Type B pancreatic cell (in vitro differentiated cells): ENCODE measurements around the gene PDAP1. TPM values are rescaled to one million over a fixed set of nuclear protein-coding genes. Genes with fewer than 3 reads are reported as not detected.
A peak's percentile ranks its signal among the peaks of the same experiment; 100 is the strongest.

Experiments
- DNase-seq: peaks from one replicate; pipeline ENCODE4 v3.0.0; 2021; ENCODE audit warnings: mixed read lengths; ENCODE audit not compliant: unreplicated experiment; ENCODE audit errors: extremely low spot score
- H3K27ac Mint-ChIP-seq: 2 replicates; pipeline ENCODE4 v1.8.0; 2021; ENCODE audit warnings: mild to moderate bottlenecking, mixed read lengths
- H3K27me3 Mint-ChIP-seq: 2 replicates; pipeline ENCODE4 v1.8.0; 2021; ENCODE audit warnings: mixed read lengths
- H3K36me3 Mint-ChIP-seq: 2 replicates; pipeline ENCODE4 v1.8.0; 2021; ENCODE audit warnings: mixed read lengths
- H3K4me1 Mint-ChIP-seq: one replicate; pipeline ENCODE4 v1.8.0; 2021; ENCODE audit warnings: mixed read lengths; ENCODE audit not compliant: unreplicated experiment
- H3K4me3 Mint-ChIP-seq: 2 replicates; pipeline ENCODE4 v1.8.0; 2021; ENCODE audit warnings: mild to moderate bottlenecking, mixed read lengths
- H3K9me3 Mint-ChIP-seq: 2 replicates; pipeline ENCODE4 v1.8.0; 2021; ENCODE audit warnings: mixed read lengths
- total RNA-seq: library from RNA; stranded (reverse); gene quantifications from 2 replicates; pipeline ENCODE4 v1.2.1, GENCODE V29; 2021; ENCODE audit warnings: low replicate concordance
- TF ChIP-seq, protein P1 (sequence below): fragments of 200-600 bp; sonication (generic); conservative IDR thresholded peaks from 2 replicates; pipeline ENCODE4 v1.5.0; 2021; ENCODE audit warnings: antibody characterized with exemption, mild to moderate bottlenecking

The PDAP1 gene
- total RNA-seq, 1 donor from 2014 or later: 112 TPM

DNA sequence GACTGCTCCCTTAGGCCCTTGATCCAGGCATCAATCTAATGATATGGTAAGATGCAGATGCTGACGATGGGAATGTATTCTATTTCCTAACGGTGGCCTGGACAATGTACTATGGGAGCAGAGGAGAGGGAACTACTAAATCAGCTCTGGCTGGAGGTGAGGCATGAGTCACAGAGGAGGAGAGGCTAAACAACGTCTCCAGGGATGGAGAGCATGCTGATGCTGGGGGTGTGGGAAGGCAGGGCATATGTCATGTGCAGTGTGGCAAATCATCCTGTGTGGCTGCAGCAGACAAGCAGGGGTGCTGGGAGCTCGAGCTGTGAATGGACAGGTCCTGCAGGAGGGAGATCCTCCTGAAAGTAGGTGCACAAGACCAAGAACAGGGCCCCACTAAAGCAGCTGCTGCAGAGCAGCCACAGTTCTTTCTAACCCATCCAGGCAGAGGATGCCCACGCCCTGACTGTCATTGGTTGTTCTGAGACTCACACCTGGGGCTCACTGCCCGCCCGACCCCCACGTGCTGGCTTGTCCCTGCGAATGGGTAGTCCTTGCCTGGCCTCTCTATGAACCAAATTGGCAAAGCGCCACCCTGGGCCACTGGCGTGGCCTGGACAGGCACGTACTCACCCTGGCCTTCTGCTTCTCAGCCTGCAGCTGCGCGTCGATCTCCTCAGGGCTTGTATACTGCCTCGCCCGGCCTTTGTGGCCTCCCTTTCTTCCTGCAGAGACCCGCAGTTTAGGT, 4.0 kb downstream of the PDAP1 start:
- Mint-ChIP-seq H3K4me1 (peaks cover 8% of the 10 kb centered on the region), H3K27me3 (no peaks in the 10 kb centered on the region), H3K36me3 (peaks cover 21% of the 10 kb centered on the region), H3K27ac (peak overlapping the region; percentile 22), H3K4me3 (no peak overlapping the region), H3K9me3 (no peaks in the 10 kb centered on the region)
- DNase-seq: no peak
- TF ChIP-seq, protein P1, sequence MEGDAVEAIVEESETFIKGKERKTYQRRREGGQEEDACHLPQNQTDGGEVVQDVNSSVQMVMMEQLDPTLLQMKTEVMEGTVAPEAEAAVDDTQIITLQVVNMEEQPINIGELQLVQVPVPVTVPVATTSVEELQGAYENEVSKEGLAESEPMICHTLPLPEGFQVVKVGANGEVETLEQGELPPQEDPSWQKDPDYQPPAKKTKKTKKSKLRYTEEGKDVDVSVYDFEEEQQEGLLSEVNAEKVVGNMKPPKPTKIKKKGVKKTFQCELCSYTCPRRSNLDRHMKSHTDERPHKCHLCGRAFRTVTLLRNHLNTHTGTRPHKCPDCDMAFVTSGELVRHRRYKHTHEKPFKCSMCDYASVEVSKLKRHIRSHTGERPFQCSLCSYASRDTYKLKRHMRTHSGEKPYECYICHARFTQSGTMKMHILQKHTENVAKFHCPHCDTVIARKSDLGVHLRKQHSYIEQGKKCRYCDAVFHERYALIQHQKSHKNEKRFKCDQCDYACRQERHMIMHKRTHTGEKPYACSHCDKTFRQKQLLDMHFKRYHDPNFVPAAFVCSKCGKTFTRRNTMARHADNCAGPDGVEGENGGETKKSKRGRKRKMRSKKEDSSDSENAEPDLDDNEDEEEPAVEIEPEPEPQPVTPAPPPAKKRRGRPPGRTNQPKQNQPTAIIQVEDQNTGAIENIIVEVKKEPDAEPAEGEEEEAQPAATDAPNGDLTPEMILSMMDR: no peak

DNA sequence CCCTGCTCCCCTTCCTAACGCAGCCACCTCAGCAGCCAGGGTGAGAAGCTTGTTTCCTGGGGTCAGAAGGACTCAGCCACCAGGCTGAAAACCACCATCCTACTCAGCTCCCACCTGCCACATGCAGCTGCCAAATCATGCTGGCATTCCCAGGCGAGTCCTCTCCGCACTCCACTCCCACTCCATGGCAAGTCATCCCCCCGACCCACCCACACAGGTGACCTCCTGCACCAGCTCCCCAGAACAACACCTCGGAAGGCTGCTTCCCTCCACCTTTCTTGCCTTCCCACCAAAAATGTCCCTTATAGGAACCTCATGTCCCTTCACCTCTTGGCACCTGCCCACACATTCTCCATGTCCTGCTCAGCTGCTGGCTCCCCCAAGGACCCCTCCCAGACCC, 4.6 kb downstream of the PDAP1 start:
- TF ChIP-seq, protein P1: no peak
- H3K4me3 Mint-ChIP-seq: no peak overlapping the region

DNA sequence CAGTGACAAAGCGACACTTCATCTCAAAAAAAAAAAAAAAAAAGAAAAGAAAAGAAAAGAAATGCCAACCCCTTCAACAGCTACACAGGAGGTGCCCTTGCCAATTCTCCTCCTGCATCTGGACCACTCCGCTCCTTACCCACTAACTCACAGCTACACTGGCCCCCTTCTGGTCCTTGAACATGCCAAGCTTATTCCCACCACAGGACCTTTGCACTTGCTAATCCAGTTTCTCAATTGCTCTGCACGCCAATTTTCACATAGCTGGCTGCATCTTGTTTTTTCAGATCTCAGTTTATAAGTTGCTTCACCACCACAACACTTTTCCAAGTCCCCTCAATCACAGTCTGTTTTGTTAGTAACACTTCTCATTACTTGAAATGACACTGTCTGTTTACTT, 5.5 kb downstream of the PDAP1 start:
- no peak for DNase-seq
- Mint-ChIP-seq H3K4me3 (no peak overlapping the region), H3K36me3 (peaks cover 25% of the 10 kb centered on the region), H3K9me3 (no peaks in the 10 kb centered on the region), H3K4me1 (peaks cover 8% of the 10 kb centered on the region), H3K27ac (no peak overlapping the region), H3K27me3 (no peaks in the 10 kb centered on the region)
- TF ChIP-seq, protein P1: no peak

More for the DNA sequence above, 4.6 kb downstream of the PDAP1 start:
- H3K36me3 Mint-ChIP-seq: peaks cover 20% of the 10 kb centered on the region
- no peaks in the 10 kb centered on the region for H3K27me3 Mint-ChIP-seq
- no peaks in the 10 kb centered on the region for H3K9me3 Mint-ChIP-seq
- peak overlapping the region; percentile 22 for H3K27ac Mint-ChIP-seq
- DNase-seq: no peak
- H3K4me1 Mint-ChIP-seq: peaks cover 8% of the 10 kb centered on the region

DNA sequence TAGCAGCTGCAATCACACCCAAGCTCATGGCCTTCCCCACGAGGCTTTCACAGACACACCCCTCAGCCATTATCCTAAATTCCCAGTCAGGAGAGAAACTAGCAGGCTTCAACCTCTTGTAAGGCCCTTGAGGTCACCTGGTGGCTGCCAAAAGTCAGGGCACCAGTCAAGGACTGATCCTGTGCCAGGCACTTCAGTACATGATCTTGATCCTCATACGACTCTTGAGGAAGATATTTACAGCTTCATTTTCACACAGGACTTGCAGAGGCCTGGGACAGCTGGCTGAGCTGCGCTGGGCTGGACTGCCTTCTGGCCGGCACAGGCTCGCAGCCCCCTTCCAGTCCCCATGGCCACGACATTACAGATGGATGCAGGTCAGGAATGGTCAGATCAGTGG, 8.8 kb downstream of the PDAP1 start:
- no peaks in the 10 kb centered on the region for H3K9me3 Mint-ChIP-seq
- TF ChIP-seq, protein P1: no peak
- no peak overlapping the region for H3K27ac Mint-ChIP-seq
- H3K4me3 Mint-ChIP-seq: no peak overlapping the region
- H3K4me1 Mint-ChIP-seq: no peaks in the 10 kb centered on the region
- no peaks in the 10 kb centered on the region for H3K27me3 Mint-ChIP-seq
- DNase-seq: no peak
- H3K36me3 Mint-ChIP-seq: peaks cover 27% of the 10 kb centered on the region

DNA sequence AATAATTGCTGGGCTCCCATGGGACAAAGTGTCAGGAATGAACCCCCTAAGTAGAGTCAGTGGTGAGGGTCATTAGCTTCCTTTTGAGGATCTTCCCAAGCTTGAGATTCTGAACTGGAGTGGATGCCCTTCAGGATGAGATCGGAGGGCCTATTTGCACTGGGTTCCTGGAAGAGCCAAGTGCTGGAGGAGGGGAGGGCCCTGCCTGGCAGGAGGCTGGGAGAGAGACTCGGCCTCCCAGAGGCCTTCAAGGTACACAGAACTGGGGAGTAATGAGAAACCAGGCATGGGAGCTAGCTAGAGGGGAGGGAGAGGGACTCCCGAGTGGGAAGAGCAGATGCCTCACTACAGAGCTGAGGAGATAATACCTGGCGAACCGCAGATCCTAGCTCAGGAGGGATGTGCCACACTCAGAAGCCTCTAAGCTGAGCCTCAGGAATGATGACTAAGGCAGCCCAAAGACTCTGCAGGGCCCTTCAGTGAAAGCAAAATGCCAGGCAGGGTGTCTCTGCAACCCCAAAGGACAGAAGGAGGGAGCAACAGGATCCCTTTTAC, 9.4 kb downstream of the PDAP1 start:
- no peaks in the 10 kb centered on the region for H3K9me3 Mint-ChIP-seq
- peak overlapping the region; percentile 79 for H3K27ac Mint-ChIP-seq
- DNase-seq: no peak
- TF ChIP-seq, protein P1: no peak
- no peaks in the 10 kb centered on the region for H3K4me1 Mint-ChIP-seq
- no peaks in the 10 kb centered on the region for H3K27me3 Mint-ChIP-seq
- H3K4me3 Mint-ChIP-seq: no peak overlapping the region
- H3K36me3 Mint-ChIP-seq: peaks cover 24% of the 10 kb centered on the region
